ENCODE results near the gene PLB1.

- TF ChIP-seq TAF1 (IDR thresholded peaks at IDR 0.05; ENCODE audit: borderline replicate concordance, low read depth, low read length) (no peak), POLR2A (IDR thresholded peaks at IDR 0.05; ENCODE audit: low read depth, low read length) (no peak)
Observed at GRCh38 chr2:28496781-28497180, 921 bp downstream of the PLB1 start.

Measured in GM12892 (cell line).